Heart left ventricle (tissue), 13 donors: ENCODE results near the gene MAN1C1.

Experiments used
- CTCF ChIP-seq, 12 donors: fragments of 200-600 bp; sonication (generic) in 4 of 12; IDR thresholded peaks; one replicate each; pipeline versions ENCODE4 v1.5.0 to v1.8.0; 2018 to 2022; ENCODE audit warnings: antibody characterized with exemption in 12 of 12, mild to moderate bottlenecking in 5 of 12
- POLR2A ChIP-seq, 2 donors: fragments of 450-650 bp; IDR thresholded peaks; one replicate each; pipeline ENCODE4 v1.6.1; 2017; ENCODE audit warnings: antibody characterized with exemption in 2 of 2, mild to moderate bottlenecking in 2 of 2, moderate library complexity in 2 of 2
- donor health status: ischemic (EF 13 %, LVEDD 7.1; RV severe dilation, severe dysfunction).
- donor health status: DM: no; HTN: yes; CAD: no.
- donor health status: DM: no; HTN: no; CAD: no.
- donor health status: ischemic (EF 25% LVEDD 6.9; RV normal size, moderate dysfunction).
- donor health status: ischemic (EF 25% LVEDD 5.7; RV mildly dilated, moderate dysfunction).
- donor health status: ischemic (EF 35%, LVEDD 5.7; RV mildly dilated, moderate dysfunction).
- donor health status: nonischemic (EF 11% LVEDD 7.7; RV severe dilation, severe dysfunction).
- donor health status: DM: yes; HTN: yes; CAD: no.
- donor health status: PGD.
- donor health status: ischemic (EF 29% LVEDD 5.4; RV normal size, mild dysfunction).
- donor health status: nonischemic (EF 23%, LVEDD 6.1; RV moderate dilation, normal function).

GRCh38 chr1:25634066-25634465, 17.5 kb downstream of the MAN1C1 start:
- TF ChIP-seq POLR2A (IDR thresholded peaks at IDR 0.05) (no peak), CTCF (IDR thresholded peaks at IDR 0.05) (no peak)
